A673 (cell line): ENCODE data around the gene TIMP4.

ENCODE experiments used
- EZH2 ChIP-seq: fragments of 200-600 bp; sonication (generic); IDR thresholded peaks from 2 replicates; pipeline ENCODE4 v1.6.1; 2017; ENCODE audit warnings: borderline replicate concordance, low read depth, mild to moderate bottlenecking, mixed read lengths, antibody characterized with exemption, low read length; ENCODE audit not compliant: poor library complexity, severe bottlenecking
- TF ChIP-seq, protein P1 (sequence below): fragments of 300-800, 200-600 bp; sonication (generic); conservative IDR thresholded peaks from 2 replicates; pipeline ENCODE4 v1.5.1; 2017; ENCODE audit warnings: low read depth, mild to moderate bottlenecking, antibody characterized with exemption, low read length, moderate library complexity, mixed read lengths

DNA sequence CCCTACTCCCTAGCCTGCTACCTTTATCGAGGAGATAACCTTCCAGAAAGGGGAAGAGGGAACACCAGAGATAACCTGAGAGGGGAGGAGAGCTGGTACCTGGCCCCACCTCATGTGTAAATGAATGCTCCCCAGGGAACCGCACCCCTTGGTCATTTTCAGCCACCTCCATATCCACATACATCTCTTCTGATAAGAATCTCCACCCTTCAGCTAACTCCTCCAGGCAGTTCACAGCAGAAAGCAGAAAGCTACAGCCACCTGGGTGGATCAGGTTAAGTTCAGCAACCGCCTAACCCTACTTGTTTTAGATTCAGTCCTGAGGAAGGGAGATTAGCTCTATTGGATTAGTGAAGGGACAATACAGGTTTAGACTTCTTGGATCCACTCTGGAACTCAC lies 38.0 kb upstream of the TIMP4 start:
- TF ChIP-seq, protein P1, sequence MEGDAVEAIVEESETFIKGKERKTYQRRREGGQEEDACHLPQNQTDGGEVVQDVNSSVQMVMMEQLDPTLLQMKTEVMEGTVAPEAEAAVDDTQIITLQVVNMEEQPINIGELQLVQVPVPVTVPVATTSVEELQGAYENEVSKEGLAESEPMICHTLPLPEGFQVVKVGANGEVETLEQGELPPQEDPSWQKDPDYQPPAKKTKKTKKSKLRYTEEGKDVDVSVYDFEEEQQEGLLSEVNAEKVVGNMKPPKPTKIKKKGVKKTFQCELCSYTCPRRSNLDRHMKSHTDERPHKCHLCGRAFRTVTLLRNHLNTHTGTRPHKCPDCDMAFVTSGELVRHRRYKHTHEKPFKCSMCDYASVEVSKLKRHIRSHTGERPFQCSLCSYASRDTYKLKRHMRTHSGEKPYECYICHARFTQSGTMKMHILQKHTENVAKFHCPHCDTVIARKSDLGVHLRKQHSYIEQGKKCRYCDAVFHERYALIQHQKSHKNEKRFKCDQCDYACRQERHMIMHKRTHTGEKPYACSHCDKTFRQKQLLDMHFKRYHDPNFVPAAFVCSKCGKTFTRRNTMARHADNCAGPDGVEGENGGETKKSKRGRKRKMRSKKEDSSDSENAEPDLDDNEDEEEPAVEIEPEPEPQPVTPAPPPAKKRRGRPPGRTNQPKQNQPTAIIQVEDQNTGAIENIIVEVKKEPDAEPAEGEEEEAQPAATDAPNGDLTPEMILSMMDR, result no peak
- no peak for TF ChIP-seq EZH2
